ENCODE results near the gene SVEP1.

SVEP1 gene

GRCh38 chr9:110520120-110520701 lies 59.3 kb downstream of the SVEP1 start:
- peak; percentile 22 for DNase-seq

GRCh38 chr9:110517483-110517882 lies 62.1 kb downstream of the SVEP1 start:
- DNase-seq, result no peak

- DNase-seq, result no peak
These were observed 64.6 kb downstream of the SVEP1 start for GRCh38 chr9:110514897-110515296.

- DNase-seq, result no peak
These were observed 66.7 kb downstream of the SVEP1 start for GRCh38 chr9:110512817-110513216.

GRCh38 chr9:110509792-110510191 lies 69.7 kb downstream of the SVEP1 start:
- DNase-seq, result no peak

DNA sequence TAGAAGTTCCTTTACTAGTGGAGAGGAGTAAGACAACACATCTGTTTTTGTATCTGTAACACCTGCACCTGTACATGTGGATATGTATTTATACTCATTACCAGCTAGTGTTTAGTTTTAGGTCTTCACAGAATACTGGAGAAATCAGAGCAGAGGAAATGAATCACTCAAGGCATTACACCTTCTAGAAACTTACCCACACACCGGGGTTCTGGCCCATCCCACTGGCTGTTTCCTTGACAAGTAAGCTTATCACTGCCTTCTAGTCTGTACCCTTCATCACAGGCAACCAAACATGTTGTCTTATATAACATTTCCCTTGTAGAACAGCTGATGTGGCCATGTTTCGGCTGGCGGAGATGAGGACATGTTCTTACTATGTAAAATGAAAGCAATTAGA lies 76.7 kb downstream of the SVEP1 start:
- no peak for DNase-seq

GRCh38 chr9:110499608-110500007 lies 79.9 kb downstream of the SVEP1 start:
- no peak for DNase-seq

DNA sequence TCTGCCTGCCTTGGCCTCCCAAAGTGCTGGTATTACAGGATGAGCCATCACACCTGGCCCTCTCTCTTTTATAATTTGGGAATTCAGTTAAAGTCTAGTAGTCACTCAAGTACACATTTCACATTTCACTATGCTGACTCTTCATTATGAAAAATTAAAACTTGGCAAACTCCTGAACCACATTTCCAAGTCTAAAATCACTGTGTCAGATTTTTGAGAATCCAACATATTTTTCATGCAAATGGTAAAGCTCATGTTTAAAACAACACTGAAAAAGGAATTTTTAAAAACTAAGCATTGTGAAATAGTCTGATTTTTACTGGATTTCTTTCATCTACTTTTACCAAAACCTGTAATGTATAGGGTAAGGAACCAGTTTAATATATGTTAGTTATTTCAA lies 92.3 kb downstream of the SVEP1 start:
- no peak for DNase-seq

DNA sequence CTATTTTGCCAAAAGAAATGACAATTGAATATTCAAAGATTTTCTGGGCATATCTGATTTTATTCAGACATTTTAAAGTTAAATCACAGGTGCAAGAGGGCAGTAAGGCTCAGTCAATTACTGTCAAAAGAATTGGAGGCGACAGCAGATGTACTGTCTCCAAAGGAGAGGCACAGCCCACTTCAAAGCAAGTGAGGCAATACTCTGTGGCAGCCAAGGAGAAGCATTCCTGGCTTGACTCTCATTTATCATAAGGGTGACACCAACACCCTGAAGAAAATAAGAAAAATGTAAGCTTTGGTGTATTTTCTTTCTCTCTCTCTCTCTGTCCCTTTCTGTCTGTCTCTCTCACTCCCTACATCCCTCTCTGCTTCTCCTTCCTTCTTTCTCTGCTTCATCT lies 93.3 kb downstream of the SVEP1 start:
- no peak for DNase-seq

DNA sequence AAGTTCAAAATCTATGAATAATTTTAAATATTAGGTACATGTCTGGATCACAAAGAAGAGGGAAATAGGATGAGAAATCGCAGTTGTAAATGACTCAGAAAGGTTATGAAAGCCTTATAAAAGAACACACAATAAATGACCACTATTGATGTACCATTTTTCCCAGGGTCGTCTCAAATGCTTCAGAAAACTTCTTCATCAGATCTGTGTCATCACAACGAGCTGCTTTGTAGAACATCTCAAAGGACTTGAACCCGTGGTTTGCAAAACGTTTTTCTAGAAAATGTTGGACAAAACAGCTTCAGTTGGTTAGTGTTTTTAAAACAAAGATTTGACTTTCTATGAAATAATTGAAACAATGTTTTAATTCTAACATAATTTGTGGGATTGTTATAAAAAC lies 100.1 kb downstream of the SVEP1 start:
- DNase-seq, result no peak

GRCh38 chr9:110476251-110476650 lies 103.3 kb downstream of the SVEP1 start:
- DNase-seq, result no peak

GRCh38 chr9:110472111-110472510 lies 107.4 kb downstream of the SVEP1 start:
- DNase-seq, result no peak

DNA sequence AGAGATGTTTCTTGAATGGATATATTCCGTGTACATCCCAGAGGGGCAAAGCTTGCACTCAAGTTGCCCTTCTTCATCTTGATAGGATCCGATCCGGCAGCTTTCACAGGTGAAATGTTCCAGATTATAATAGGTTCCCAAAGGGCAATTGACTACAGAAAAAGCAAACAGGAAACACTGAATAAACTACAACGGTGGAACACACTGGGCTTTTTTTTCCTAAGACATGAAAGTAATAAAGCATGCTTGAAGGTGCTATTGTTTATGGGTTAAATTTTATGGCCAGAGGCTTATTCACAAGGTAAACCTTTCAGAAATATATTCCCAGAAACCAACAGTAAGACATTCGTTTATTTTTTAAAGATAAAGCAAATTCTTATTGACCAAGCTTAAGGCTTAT lies 110.6 kb downstream of the SVEP1 start:
- no peak for DNase-seq

GRCh38 chr9:110465190-110465589 lies 114.4 kb downstream of the SVEP1 start:
- DNase-seq, result no peak

DNA sequence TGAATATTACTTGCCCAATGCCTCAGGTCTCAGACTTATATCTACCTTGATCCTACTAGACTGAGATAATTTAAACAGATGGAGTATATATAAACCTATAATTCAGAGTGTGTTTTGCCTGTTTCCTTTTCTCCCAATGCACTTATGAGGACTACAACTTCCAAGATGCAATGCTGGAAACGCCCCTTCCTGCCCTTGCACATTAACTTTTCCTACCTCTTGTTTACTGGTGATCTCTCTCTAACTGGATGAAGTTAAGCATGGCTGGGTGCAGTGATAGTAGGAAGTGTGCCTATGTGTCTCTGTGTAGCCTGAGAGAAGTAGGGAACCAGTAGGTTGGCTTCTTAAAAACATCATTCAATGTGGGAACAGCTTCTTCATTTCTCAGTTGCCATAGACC lies 115.2 kb downstream of the SVEP1 start:
- no peak for DNase-seq

DNA sequence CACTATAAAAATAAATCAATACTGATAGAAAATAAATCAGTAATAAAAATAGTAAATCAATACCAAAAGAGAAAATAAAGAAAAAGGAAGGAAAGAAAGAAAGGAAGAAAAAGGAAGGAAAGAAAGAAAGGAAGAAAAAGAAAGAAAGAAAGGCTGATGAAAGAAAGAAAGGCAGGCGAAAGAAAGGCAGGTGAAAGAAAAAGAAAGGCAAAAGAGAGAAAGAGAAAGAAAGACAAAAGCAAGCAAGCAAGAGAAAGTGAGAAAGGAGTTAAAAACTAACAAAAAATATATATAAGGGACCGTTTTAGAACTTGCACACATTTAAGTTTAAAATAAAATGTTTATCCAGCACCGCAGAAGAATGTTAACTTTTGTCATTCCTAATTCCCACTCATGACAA lies 116.0 kb downstream of the SVEP1 start:
- no peak for DNase-seq

DNA sequence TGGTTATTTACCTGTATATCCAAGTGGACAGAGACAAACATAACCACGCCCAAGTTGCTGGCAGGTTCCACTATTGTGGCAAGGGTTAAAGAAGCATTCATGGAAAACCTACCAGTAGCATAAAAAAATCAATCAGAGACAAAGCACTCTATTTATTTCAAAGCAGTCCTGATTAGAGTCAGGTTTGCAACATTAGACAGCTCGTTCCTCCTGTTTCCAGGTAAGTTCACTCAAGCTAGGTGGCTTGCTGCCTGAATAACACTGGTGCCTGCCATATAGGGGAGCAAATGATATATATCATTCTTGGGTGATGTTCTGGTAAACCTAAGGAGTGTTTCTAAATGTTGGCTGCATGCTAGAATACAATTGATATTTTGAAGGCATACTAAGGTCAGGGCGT lies 122.3 kb downstream of the SVEP1 start:
- no peak for DNase-seq

- no peak for DNase-seq
These were observed 122.9 kb downstream of the SVEP1 start for GRCh38 chr9:110456681-110457080.

- DNase-seq, result no peak
These were observed 123.7 kb downstream of the SVEP1 start for GRCh38 chr9:110455860-110456259.

- DNase-seq, result no peak
These were observed 127.2 kb downstream of the SVEP1 start for GRCh38 chr9:110452227-110452801.

DNA sequence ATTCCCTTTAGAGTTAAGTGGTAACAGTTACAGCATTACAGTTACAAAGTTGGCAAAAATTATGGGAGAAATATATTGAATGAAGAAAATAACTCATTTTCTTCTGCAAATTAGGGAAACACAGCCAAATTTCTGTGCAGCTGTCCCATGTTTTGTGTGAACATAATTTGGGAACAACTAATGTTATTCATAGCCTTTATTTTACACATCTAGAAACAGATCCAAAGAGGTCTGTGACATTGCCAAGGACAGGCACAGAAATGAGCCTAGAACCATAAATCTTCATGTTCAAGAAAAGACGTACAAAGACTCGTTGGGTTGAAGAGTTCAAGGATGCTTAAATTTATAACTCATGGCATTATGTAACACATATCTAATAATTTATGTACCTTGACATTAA lies 127.8 kb downstream of the SVEP1 start:
- DNase-seq, result no peak

DNA sequence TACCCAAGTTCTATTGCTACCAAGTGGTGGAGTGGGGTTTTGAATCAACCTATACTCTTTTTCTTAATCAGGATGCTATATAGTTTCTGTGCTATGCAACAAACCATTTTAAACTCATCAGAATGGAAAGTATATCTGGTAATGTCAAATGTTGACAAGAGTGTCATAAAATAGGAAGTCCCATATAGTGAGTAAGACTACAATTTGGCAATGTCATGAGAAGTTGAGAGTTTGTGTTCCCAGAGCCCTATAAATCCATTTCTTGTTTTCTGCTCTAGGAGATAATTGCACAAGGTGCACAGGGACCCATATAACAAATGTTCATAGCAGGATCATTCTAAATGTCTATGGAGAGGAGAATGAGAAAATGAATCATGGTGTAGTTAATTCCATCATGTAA lies 132.1 kb downstream of the SVEP1 start:
- DNase-seq, result no peak

DNA sequence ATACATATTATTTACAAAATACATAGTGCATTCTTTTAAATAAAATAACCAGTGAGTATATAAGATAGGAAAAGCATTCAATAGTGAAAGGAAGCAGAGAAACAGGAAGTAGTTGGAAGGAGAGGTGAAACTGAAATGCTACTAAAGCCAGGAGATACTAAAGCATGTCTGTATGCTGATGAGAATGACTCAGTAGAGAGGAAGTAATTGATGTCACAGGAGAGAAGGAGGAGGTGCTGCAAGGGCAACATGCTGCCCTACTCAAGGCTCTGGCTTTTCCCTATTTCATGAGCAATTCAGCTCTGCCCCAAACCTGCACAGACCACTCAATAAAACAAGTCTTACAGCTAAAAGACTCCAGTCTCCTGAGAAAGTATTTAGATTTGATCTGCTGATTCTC lies 133.4 kb downstream of the SVEP1 start:
- peak; percentile 34 for DNase-seq

DNA sequence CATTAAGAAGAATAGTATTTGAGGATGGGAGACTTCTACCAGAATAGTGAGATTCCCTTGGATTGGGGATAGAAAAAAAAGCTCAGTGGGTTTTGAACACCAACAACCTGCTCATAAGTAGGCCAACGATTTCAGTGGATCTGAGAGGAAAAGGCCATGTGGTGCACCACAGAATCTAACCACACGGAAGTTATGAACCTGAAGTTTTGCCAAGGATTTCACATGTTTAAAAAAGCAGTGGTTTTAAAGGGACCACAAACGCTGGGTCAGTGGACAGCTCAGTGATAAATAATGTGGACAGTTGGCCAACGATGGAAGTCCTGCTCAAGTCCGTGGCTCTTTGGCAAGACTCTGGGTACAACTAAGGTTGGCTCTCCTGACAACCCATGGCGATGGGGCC lies 134.6 kb downstream of the SVEP1 start:
- peak; percentile 79 for DNase-seq

- DNase-seq, result peak; percentile 73
These were observed 135.7 kb downstream of the SVEP1 start for GRCh38 chr9:110443866-110444220.
